Activated CD8-positive, alpha-beta memory T cell treated with anti-CD3 and anti-CD28 coated beads, Interleukin-2, amount 50 U/mL, for 48 hours (primary cell): ENCODE results near the gene VSTM4.

Source experiments
- DNase-seq: peaks from one replicate; pipeline ENCODE4 v3.0.0-alpha.2; 2020

The VSTM4 gene

DNA sequence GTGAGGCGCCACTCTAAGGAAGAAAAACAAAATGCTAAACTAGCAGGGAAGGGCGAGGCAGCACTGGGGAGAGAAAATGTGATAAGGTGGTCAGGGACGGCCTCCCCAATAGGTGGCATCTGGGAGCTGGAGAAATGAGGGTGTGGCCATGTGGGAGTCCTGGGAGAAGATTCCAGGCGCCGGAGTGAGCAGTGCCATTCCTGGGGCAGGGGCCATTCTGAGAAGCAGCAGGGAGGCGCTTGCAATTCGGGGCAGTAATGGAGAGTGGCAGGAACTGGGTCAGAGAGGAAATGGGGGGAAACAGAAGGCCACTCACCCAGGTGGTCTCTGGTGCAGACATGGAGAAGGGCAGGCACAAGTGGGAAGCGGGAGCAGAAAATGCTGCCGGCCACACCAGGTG, 113.9 kb downstream of the VSTM4 start:
- no peak for DNase-seq

DNA sequence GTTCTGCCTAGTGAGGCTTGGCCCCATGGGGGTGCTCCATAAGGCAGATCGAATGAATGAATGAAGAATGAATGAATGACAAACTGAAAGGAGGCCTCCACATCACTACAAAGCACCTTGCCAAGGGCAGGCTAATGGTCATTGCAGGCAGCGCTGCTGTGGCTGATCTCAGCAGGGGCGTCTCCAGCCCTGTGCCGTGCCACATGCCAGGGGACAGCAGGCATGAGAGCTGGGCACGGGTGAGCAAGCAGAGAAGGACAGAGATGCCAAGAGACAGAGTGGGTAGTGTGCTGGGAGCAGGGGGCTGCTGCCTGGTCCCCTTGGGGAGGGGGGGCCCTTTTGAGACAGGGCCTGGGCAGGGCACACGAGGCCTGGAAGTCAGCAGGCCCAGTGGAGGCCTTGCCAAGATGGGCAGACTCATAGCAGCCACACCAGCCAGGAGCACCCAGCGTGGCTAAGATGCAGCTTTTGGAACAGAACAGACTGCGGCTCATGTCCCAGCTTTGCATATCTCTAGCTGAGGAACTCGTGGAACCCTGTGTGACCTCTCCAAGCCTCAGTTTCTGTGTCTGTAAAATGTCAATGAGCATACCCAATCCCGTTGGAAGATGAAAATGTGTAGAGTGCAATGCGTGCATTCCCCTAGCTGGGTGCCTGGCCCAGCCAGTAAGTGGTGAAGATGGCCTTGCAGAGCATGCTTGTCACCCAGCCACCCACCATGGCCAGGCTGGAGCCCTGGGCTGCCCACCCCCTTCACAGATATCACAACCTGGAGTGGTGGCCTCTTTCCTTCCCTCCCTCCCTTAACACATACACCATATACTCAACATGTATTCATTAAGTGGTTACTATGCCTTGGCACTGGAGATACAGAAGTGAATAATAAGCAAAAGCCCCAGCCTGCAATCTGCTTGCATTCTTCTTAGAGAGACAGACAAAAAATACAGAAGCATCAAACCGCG, 114.6 kb downstream of the VSTM4 start:
- no peak for DNase-seq

DNA sequence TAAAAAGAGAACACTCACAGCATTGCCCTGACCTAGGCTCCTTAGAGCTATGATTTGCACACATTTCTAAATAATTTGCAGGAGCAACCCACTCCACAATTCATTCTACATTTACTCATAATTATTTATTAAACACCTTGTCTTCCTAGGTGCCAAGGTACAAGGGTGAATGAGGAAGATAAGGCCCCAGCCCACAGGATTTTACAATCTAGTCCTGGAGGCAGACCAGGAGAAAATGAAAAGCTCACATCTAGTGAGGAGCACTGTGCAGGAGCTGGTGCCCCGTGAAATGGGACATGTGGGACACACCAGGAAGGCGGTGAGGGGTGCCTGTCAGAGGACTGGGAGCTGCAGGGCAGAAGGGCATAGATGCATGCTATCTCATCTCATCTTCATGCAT, 116.0 kb downstream of the VSTM4 start:
- DNase-seq: no peak

DNA sequence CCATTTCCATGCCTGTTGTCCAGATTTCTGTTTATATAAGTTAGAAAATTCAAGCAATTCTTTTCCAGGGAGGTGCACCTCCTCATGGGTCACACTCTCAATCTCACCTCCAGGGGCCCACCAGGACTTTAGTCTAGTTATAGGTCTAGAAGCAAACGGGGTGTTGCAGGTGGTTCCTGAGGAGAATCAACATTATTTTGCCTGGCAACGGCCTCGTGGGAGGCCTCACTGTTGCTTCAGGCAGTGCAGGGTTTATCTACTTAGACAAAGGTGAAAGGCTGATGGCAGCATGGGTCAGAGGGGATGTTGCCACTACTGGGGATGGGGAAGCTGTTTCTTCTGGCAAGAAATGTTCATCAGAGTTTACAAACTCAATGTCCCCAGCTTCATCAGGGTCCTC, 119.0 kb downstream of the VSTM4 start:
- no peak for DNase-seq

DNA sequence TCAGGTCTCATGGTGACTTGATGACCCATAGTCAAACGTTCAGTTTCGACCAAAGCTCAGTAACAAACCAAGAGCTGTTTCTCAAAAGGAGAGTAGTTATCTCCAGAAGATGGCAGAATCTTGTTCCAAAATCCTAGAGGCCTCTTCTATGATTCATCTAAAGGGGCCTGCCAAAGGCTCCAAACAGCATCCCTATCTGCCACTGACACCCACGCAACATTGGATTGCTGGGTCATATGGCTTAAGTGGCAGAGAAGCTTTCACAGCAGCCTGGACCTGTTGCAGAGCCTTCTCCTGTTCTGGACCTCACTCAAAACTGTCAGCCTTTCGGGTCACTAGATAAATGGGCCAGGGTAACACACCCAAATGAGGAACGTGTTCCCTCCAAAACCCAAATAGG, 121.7 kb downstream of the VSTM4 start:
- no peak for DNase-seq

DNA sequence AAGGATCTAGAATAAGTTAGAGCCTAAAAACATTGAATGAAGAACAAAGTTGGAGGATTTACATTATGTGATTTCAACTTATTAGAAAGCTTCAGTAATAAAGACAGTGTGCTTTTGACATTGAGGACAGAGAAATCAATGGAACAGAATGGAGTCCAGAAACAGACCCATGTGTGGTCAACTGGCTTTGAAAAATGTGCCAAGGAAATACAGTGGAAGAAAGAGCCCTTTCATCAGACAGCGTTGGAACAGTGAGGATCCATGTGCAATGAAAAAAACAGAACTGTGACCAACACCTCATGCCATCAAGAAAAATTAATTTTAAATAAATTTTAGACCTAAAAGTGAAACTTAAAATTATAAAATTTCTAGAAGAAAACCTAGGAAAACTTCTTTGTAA, 125.1 kb downstream of the VSTM4 start:
- no peak for DNase-seq

DNA sequence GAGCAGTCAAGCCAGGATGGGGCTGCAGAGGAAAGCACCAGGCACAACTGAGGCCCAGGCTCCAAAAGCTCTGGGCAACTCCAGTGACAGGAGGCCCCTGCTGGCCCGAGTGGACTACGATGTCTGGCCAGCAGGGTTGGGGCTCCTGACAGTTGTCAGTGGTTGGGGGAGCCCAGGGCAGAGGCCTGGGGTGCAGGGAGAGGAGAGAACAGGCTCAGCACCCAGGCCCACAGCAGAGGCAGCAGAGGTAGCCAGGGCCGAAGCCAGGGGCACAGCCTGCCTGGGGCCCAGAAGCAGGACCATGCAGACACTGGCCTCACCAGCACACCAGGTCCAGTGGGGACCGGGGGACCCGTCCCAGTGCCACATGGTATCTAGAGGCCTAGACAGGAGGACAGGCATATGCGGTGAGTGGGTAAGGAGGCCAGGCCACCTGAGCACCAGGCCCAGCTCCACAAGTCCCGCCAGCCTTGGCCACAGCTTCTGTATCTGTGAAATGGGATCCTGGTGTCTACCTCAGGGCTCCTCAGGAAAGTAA, 129.6 kb downstream of the VSTM4 start:
- DNase-seq: no peak

DNA sequence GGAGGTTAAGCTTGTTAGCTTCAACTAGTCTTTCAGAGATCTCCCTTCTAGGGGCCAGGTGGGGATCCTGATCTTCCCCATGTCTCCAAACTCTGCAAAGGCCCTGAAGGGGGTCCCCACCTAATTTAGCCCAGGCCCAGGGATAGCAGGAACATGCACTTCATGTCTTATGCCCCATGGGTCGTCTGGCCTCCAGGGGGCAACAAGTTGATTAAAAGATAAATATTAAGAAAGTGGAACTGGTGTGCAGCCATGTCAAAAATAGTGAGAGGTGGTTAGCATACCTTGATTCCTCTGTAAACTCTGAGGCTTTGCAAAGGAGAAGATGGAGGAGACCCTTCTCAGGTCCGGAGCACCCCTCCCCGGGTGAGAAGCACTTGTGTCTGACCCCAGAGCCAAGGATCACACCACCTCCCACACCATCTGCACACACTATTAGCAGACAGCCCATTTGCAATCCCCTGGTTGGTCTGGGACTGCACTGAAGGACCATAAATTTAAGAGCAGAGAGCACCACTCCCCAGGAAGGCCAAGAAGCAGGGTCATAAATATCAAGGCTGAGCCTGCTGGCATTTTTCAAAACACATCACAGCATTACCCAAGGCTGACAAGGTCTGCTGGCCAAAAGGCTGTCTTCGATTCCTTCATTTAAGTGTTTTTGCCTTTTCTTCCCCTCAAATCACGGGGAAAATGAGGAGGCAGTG, 131.5 kb downstream of the VSTM4 start:
- DNase-seq: no peak

DNA sequence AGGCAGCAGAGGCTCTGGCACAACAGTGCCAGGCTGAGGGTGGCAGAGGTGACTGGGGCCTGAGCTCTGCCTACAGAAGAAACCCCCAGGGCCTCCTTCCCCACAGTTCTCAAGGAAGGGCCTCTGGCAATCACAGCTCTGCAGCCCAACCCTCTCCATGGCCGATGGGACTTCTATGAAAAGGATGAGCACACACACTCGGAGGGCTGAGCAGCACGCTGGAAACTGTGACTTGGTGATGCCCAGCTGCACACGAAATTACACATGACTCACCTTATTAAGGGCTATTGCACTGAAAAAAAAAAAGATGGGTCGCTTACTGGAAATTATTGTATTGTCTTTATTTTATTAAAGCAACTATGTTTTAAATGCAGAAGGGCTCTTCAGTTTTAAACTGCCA, 132.7 kb downstream of the VSTM4 start:
- DNase-seq: no peak

DNA sequence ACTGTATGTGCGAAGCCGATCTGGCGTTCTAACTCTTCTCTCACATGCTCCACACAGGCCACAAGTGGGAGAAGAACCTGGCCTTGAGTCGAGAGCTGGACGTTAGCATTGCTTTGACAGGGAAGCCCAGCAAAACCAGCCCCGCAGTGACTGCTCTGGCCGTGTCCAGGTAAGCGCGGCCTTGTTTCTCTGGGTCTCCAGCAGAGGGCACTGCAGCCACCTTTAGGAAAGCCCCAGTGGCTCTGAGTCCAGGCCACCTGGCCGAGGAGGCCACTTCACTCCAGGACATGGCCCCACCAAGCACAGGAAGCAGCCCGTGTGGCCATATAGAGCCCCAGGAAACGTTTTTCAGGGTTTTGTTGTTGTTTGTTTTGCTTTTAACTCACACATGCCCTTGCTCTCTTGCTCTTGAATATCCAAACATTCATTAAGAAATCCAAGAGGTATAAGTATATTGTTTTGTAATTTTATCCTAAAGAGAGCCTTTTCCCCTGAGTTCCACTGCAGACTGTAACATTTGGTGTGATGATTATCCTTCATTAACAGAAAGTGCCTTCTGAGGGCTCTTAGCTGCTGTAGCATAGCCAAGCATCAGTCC, 133.9 kb downstream of the VSTM4 start:
- peak; percentile 73 for DNase-seq

DNA sequence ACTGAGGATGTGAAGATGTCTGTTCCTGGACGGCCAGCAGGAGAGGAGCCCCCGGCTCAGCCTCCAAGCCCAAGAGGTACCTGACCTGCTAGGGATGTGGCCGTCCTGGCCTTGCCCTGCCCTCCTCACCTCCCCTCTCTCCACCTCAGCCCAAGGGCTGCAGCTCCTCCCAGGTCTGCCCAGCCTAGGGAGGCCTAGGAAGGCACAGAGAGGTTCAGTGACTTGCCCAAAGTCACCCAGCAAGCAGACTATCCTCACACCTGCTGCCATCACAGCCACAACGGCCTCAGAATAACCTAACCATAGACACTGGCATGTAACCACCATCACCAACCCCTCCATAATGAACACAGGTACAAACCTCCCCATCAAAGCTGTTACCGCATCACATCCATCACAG, 137.0 kb downstream of the VSTM4 start:
- no peak for DNase-seq

DNA sequence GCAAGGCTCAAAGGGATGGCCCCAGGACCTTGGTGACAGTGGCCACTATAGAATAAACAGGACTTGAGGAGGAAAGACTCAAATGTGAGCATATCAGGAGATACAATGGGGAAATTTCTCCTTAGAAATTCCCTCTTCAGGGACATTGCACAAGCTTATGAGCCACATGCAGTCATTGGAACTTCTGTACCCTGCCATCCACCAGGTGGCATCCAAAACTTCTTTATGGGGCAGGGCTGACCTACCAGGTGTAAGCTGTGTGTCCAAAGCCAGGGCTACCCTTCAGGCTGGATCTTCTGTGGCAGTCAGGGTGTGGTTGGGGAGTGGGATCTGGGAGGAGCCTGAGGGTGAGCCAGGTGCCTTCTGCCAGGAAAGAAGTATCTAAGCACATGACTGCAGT, 139.1 kb downstream of the VSTM4 start:
- no peak for DNase-seq

DNA sequence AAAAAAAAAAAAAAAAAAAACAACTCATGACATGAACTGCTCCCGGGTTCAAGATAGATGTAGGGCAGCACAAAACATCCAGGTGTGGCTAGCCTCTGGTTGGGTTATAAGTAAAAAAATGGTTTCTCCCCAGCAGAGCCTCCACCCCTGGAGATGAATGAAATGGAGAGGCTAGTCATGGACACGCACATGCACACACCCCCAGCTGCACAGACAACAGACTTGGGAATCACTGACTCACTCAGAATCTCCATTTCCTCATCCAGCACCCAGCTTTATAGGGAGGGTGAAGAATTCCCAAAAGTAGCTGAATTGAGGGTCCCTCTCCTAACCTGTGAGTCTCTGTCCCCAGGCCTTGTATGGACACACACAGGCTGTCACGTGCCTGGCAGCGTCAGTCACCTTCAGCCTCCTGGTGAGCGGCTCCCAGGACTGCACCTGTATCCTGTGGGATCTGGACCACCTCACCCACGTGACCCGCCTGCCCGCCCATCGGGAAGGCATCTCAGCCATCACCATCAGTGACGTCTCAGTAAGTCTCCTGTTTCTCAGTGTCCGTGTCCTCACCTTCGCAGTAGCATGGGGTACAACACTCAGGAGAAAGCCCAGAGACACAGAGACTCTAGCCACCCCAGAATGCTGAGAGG, 140.7 kb downstream of the VSTM4 start:
- DNase-seq: no peak

DNA sequence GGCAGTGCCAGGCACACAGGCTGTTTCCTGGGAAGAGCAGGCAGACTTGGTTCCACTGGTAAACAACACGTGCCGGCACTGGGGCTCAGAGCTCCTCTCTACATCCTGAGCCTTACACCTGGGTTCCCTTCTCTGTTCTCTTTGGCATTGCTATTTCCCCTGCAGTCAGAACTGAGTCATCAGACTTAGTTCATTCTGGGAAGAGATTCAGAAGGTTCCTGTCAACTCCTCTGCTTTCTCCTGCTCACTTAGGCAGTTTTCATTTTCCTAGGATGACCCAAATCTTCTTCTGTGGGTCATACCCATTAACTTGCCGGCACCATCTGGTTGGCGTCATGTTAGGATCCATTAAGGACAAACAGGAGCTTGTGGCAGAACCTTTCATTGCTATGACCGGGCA, 142.3 kb downstream of the VSTM4 start:
- no peak for DNase-seq

DNA sequence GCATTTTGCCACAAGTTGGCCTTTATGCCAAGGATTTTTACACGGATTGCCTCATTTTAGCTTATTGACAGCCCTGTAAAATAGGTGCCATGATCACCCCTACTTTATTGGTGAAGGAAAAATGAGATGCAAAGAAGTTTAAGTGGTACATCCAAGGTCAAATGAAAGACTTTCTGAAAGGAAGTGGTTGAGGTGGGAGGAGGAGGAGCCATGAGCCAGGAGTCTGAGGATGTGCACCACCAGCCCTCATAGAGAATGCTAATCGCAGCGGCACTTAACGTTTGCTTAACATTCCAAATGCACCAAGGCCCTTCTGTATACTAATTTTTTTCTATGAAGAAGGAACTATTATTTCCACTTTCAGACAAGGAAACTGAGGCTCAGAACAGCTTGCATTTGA, 144.7 kb downstream of the VSTM4 start:
- DNase-seq: no peak

DNA sequence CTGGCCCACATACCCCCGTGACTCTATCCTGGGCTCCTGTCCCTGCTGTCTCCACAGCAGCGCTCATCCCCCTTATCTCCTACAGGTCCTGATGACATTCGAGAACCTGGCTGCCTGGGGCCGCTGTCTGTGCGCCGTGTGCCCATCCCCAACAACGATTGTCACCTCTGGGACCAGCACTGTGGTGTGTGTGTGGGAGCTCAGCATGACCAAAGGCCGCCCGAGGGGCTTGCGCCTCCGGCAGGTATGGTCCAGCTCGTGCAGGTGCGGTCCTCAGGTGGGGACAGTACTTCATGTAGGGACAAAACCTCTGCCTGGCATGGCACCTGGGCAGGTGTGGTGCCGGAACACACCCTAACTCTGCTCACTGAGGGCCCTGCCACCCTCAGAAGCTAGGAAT, 145.3 kb downstream of the VSTM4 start:
- no peak for DNase-seq

DNA sequence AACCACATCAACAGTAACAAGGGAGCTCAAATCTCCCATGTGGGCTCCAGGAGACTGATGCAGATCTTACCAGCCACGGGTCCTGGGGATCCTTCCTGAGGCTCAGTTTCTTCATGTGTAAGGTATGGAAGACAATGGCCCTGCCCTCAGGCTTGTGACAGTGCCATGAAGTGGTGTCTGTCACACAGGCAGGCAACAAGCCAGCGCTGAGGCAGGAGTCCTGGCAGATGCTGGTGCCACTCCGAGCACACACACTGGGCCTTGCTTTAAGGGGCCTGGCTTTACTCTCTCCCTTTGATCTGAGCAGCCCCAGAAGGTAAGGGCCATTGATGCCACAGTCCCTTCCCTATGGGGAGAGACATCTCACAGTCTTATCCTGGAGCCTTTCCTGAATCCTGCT, 147.3 kb downstream of the VSTM4 start:
- DNase-seq: no peak

DNA sequence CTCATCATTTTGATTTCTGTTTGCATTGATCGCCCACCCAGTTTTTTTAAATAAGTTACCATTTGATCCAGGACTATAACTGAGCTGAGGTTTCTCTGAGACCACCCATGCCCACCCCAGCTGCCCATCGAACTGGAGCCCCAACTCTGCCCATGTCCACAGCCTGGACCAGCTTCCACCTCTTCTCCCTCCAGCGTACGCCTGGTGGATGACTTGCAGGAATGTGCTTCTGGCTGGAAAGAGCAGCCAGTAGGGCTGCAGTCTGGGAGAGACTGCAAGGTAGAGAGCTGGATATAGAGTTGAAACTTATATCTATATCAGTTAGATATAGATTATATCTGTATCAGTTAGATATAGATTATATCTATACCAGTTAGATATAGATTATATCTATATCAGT, 149.9 kb downstream of the VSTM4 start:
- DNase-seq: no peak
